OCI-LY3 (cell line): Measurements from ENCODE around the gene CD160.

Source experiments
- CTCF ChIP-seq: fragments of 200-600, 300-600 bp; sonication (generic); IDR thresholded peaks from 2 replicates; pipeline ENCODE4 v1.5.1; 2014; ENCODE audit warnings: antibody characterized with exemption, low read length, low read depth
- EZH2phosphoT487 ChIP-seq: fragments of 200-600 bp; shearing (Covaris generic); IDR thresholded peaks from 2 replicates; pipeline ENCODE4 v1.6.1; 2018; ENCODE audit warnings: antibody characterized with exemption, mixed run types, low read depth

- TF ChIP-seq CTCF, result no peak
- TF ChIP-seq EZH2phosphoT487, result no peak
Observed at GRCh38 chr1:145714524-145715111, 4.7 kb upstream of the CD160 start.
